BE2C (cell line): ENCODE results near the gene QRICH1. TPM values are rescaled to one million over a fixed set of nuclear protein-coding genes. Genes with fewer than 3 reads are reported as not detected.

Source experiments
- DNase-seq: peaks from one replicate; pipeline ENCODE4 v3.0.0-alpha.2; 2020
- H3K27me3 ChIP-seq: fragments of 250-450 bp; sonication (Bioruptor Pico); 2 replicates; pipeline ENCODE4 v1.5.1; 2020; ENCODE audit warnings: mild to moderate bottlenecking
- H3K36me3 ChIP-seq: fragments of 250-450 bp; sonication (Bioruptor Pico); 2 replicates; pipeline ENCODE4 v1.5.1; 2020; ENCODE audit warnings: mild to moderate bottlenecking
- H3K4me1 ChIP-seq: fragments of 250-450 bp; sonication (Bioruptor Pico); 2 replicates; pipeline ENCODE4 v1.5.1; 2020
- H3K4me3 ChIP-seq: 2 replicates; pipeline ENCODE4 v1.5.1; 2011; ENCODE audit warnings: low read depth, low read length
- H3K9me3 ChIP-seq: fragments of 250-450 bp; sonication (Bioruptor Pico); 2 replicates; pipeline ENCODE4 v1.5.1; 2020
- CTCF ChIP-seq: IDR thresholded peaks from 2 replicates; pipeline ENCODE4 v1.5.1; 2012; ENCODE audit warnings: mild to moderate bottlenecking, low read depth, low read length
- polyA plus RNA-seq: library from polyadenylated mRNA; unstranded; fragments of >200 nt; gene quantifications from one replicate; pipeline ENCODE4 v1.2.1, GENCODE V29; 2012; ENCODE audit warnings: low read depth, missing spikeins; ENCODE audit not compliant: insufficient read length, insufficient read depth

QRICH1 gene
- polyA plus RNA-seq, result 72.3 TPM

DNA sequence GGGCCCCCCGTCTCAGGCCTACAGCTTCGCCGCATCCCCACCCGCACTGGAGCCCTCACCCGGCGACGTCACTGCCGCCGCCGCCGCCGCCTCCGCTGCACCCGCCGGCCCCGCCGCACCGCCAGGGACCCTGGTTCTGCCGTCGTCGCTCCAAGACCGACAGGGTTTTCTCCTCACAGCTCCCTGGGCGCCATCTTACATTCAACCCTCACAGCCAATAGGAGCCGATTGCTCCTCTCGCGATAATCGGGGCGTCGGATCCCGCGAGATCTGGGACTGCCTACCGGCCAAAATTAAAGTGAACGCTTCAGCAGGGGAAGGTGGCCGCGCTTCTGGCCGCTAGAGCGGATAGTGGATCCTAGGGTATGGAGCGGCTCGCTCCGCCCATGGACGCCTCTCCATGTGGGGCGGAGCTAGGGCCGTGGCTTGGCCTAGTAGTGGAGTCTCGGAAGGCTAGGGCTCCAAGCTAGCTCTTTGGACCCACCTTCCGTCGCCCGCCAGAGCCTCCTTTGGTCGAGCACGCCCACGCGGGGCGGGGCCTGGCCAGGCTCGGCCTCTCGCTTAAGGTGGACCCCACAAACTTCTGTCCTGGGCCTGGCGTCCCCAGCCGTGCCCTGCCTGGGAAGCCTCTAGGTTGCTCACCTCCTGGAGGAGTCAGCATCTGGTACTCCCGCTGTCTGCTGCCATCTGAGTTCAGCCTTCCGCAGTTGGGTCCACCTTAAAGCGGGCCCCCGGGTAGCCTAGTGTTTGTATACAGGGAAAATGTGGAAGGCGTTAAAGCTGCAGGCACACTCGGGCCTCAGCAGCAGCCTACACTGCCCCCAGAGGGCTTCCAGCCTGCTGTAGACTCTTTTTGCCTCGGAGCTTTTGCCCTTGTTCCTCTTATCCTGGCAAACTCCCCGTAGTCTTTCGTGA lies at the start of gene QRICH1:
QRICH1 (minus strand) TSS at position 219 of the 915 bp plus-strand sequence. CDS start 17,054 bp downstream, outside the sequence.
- TF ChIP-seq CTCF, result peak; percentile 51

DNA sequence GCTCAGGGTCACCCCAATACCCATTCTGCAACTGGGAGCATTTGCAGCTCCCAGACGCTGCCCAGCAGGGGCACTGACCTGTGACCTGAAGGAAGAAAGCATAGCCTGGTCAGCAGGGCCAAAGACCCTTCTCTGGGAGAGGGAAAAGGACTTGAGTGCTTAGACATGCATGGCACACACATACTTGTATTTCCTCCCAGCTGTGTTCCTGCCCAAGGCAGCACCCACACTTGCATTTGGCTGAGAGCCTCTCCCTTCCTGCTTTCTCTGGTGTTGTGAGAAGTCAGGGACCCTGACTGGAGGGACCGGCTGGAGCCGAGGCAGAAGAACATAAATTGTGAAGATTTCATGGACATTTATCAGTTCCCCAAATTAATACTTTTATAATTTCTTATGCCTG lies 46.2 kb upstream of the QRICH1 start:
- H3K36me3 ChIP-seq, result no peaks in the 10 kb centered on the region
- no peak for TF ChIP-seq CTCF

More for the DNA sequence above, at the start of gene QRICH1:
- no peaks in the 10 kb centered on the region for H3K27me3 ChIP-seq
- H3K9me3 ChIP-seq, result no peaks in the 10 kb centered on the region
- H3K36me3 ChIP-seq, result peaks cover 10% of the 10 kb centered on the region
- peak; percentile 92 for DNase-seq
- peaks cover 5% of the 10 kb centered on the region for H3K4me1 ChIP-seq
- H3K4me3 ChIP-seq, result peak within 1 kb of the TSS; percentile 86

DNA sequence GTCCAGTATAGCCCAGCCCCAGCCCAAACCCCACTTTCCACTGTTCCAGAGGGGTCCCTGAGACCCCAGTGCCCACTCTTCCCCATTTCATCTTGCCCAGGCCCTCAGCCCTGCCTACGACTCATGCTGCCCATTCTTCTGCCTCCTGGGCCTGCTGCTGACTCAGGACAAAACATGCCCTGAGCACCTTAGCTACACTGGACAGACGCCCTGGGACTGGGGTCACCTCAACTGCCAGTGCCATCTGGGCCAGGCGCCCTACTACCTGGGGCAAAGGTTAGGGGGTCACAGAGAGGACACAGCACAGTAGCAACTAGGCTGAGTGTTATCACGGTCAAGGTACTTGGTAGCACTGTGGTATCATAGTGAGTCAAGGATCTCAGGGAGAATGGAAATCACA lies 41.6 kb upstream of the QRICH1 start:
- no peaks in the 10 kb centered on the region for H3K36me3 ChIP-seq
- TF ChIP-seq CTCF, result no peak
- no peaks in the 10 kb centered on the region for H3K4me1 ChIP-seq
- DNase-seq, result no peak
- H3K27me3 ChIP-seq, result no peaks in the 10 kb centered on the region
- no peak overlapping the region for H3K4me3 ChIP-seq
- H3K9me3 ChIP-seq, result no peaks in the 10 kb centered on the region

More for the DNA sequence above, 46.2 kb upstream of the QRICH1 start:
- Histone ChIP-seq H3K4me1 (no peaks in the 10 kb centered on the region), H3K4me3 (no peak overlapping the region), H3K9me3 (no peaks in the 10 kb centered on the region), H3K27me3 (no peaks in the 10 kb centered on the region)
- DNase-seq, result no peak

GRCh38 chr3:49134471-49135265 lies 40.8 kb upstream of the QRICH1 start:
- DNase-seq, result no peak
- no peaks in the 10 kb centered on the region for H3K27me3 ChIP-seq
- no peaks in the 10 kb centered on the region for H3K4me1 ChIP-seq
- H3K36me3 ChIP-seq, result no peaks in the 10 kb centered on the region
- no peak for TF ChIP-seq CTCF
- H3K9me3 ChIP-seq, result no peaks in the 10 kb centered on the region
- H3K4me3 ChIP-seq, result no peak overlapping the region

GRCh38 chr3:49133226-49133951 lies 39.5 kb upstream of the QRICH1 start:
- no peaks in the 10 kb centered on the region for H3K36me3 ChIP-seq

More at GRCh38 chr3:49133226-49133951, 39.5 kb upstream of the QRICH1 start:
- Histone ChIP-seq H3K4me3 (peak overlapping the region; percentile 71), H3K9me3 (no peaks in the 10 kb centered on the region), H3K27me3 (no peaks in the 10 kb centered on the region), H3K4me1 (no peaks in the 10 kb centered on the region)
- peak; percentile 75 for DNase-seq
- no peak for TF ChIP-seq CTCF
